Measurements from ENCODE around the gene IL16. TPM values are rescaled to one million over a fixed set of nuclear protein-coding genes. Genes with fewer than 3 reads are reported as not detected.
"Not testable (repeated sequence)": the region's sequence is repeated elsewhere in the genome, so short reads cannot be mapped to it uniquely, and the experiment has no call there.

The IL16 gene
- total RNA-seq, 1 experiment from 2014 or later, result not detected

DNA sequence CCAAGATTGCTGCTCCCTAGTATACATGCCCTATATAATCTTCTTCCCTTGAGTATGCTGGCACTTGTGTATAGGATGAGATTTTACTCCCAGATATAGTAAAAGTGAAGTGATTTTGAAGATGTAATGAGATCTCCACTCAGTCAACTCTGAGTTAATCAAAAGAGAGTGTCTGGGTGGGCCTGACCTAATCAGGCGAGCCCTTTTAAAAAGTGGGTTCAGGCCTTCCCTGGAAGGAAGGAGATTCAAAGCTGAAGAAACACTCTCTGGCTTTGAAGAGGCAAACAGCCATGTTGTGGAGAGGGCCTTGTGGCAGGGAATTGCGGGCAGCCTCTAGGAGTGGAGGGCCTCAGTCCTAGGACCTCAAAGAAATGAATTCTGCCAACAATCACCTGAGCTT, 132.8 kb downstream of the IL16 start:
- peaks cover 23% of the 10 kb centered on the region for H3K27me3 Mint-ChIP-seq (ENCODE audit: unreplicated experiment)
- no peak overlapping the region for H3K4me3 Mint-ChIP-seq (ENCODE audit: low read depth, unreplicated experiment)
- H3K9me3 Mint-ChIP-seq (ENCODE audit: low read depth, unreplicated experiment), result no peaks in the 10 kb centered on the region
- CTCF ChIA-PET, result no interaction called here
- peaks cover 3% of the 10 kb centered on the region for H3K36me3 Mint-ChIP-seq (ENCODE audit: insufficient read depth, unreplicated experiment)
- H3K27ac Mint-ChIP-seq (ENCODE audit: unreplicated experiment), result no peak overlapping the region
- no peak for DNase-seq
- TF ChIP-seq, protein P1, sequence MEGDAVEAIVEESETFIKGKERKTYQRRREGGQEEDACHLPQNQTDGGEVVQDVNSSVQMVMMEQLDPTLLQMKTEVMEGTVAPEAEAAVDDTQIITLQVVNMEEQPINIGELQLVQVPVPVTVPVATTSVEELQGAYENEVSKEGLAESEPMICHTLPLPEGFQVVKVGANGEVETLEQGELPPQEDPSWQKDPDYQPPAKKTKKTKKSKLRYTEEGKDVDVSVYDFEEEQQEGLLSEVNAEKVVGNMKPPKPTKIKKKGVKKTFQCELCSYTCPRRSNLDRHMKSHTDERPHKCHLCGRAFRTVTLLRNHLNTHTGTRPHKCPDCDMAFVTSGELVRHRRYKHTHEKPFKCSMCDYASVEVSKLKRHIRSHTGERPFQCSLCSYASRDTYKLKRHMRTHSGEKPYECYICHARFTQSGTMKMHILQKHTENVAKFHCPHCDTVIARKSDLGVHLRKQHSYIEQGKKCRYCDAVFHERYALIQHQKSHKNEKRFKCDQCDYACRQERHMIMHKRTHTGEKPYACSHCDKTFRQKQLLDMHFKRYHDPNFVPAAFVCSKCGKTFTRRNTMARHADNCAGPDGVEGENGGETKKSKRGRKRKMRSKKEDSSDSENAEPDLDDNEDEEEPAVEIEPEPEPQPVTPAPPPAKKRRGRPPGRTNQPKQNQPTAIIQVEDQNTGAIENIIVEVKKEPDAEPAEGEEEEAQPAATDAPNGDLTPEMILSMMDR (IDR thresholded peaks at IDR 0.05; ENCODE audit: unreplicated experiment), result no peak
- peaks cover 6% of the 10 kb centered on the region for H3K4me1 Mint-ChIP-seq (ENCODE audit: low read depth, unreplicated experiment)
- intact Hi-C loops (cut with micrococcal nuclease; ENCODE audit: unreplicated experiment), result no loop called here
- no TSS peak for BruUV-seq (replicated peaks)

DNA sequence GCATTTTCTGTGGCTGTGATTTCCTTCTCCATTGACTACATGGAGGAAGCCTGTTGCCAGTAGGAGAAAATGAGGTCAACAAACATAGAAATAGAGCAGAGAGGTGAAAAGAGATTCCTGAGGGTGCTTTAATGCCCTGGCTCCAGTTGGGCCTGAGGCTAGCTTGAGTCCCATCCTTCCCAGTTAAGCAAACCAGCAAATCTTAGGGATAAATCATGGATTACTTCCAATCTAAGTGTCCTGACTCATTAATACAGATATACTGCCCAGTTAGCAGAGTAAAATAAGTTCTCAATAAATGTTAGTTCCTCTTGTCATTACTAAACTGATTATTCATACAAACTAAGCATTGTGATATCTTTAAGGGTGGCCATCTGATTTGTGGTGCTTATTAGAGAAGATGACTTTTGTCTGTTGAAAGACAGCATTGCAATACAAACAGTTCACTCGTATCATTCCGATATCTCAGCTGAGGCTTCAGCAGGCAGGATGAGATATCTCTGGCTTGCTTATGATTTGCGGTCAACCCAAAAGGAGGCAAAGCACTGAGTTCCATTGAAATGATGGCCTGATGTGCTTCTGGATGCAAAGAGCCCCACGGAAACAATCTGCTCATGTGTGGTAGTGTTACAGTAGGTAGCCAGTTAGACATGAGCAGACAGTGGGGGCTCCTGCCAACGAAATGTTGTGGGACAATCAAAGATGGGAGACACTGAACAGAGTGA, 133.8 kb downstream of the IL16 start:
- Mint-ChIP-seq H3K4me3 (ENCODE audit: low read depth, unreplicated experiment) (no peak overlapping the region), H3K4me1 (ENCODE audit: low read depth, unreplicated experiment) (no peaks in the 10 kb centered on the region), H3K36me3 (ENCODE audit: insufficient read depth, unreplicated experiment) (no peaks in the 10 kb centered on the region), H3K27me3 (ENCODE audit: unreplicated experiment) (peaks cover 14% of the 10 kb centered on the region), H3K27ac (ENCODE audit: unreplicated experiment) (no peak overlapping the region), H3K9me3 (ENCODE audit: low read depth, unreplicated experiment) (no peaks in the 10 kb centered on the region)
- intact Hi-C loops (cut with micrococcal nuclease; ENCODE audit: unreplicated experiment), result no loop called here
- TF ChIP-seq, protein P1 (IDR thresholded peaks at IDR 0.05; ENCODE audit: unreplicated experiment), result no peak
- CTCF ChIA-PET, result no interaction called here
- BruUV-seq (replicated peaks), result no TSS peak
- no peak for DNase-seq

DNA sequence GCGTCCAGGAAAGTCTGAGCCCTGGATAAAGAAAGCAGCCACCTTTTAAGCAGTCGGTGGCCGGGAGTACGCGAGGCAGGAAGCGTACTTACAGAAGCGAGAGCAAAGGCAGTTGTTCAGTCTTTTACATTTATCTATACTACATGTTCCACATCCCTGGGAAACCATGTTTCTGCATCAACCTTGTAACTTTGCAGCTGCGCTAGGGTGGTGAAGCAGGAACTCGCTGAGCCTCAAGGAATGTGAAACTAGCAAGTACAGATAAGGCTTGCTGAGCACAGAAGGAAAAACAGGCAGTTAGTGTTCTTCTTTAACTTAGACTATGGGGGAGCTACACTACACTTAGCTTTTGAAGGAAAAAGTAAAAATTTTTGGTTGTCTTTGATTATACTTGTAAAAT, 134.5 kb downstream of the IL16 start:
- H3K27ac Mint-ChIP-seq (ENCODE audit: unreplicated experiment); CTCF ChIA-PET; intact Hi-C loops (cut with micrococcal nuclease; ENCODE audit: unreplicated experiment): not testable (repeated sequence)

DNA sequence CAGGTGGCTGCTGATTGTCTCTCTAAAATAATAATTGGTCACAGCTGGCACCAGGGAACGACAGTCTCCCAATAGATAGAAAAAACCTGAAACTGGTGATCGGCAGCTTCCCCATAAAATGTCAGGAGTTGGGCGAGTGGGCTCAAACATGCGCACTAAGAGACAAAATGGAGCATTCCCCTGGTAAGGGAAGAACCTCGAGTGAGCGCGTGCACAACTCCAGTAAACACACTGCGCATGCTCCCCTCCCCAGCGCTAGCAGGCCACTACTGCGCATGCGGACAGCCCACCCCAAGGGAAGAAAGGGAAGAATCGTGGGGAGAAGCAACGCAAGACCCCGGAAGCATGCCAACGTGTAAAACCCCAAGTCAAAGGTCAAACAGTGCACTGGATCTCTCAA, 134.9 kb downstream of the IL16 start:
- Mint-ChIP-seq H3K27me3 (ENCODE audit: unreplicated experiment) (peaks cover 14% of the 10 kb centered on the region), H3K9me3 (ENCODE audit: low read depth, unreplicated experiment) (no peaks in the 10 kb centered on the region), H3K27ac (ENCODE audit: unreplicated experiment) (no peak overlapping the region), H3K36me3 (ENCODE audit: insufficient read depth, unreplicated experiment) (no peaks in the 10 kb centered on the region), H3K4me3 (ENCODE audit: low read depth, unreplicated experiment) (no peak overlapping the region), H3K4me1 (ENCODE audit: low read depth, unreplicated experiment) (no peaks in the 10 kb centered on the region)
- DNase-seq, result no peak
- BruUV-seq (replicated peaks), result no TSS peak
- TF ChIP-seq, protein P1 (IDR thresholded peaks at IDR 0.05; ENCODE audit: unreplicated experiment), result no peak
- CTCF ChIA-PET, result no interaction called here
- intact Hi-C loops (cut with micrococcal nuclease; ENCODE audit: unreplicated experiment), result no loop called here

More for the DNA sequence above, 134.5 kb downstream of the IL16 start:
- not testable (repeated sequence) for DNase-seq; BruUV-seq (replicated peaks); H3K36me3 Mint-ChIP-seq (ENCODE audit: insufficient read depth, unreplicated experiment); H3K4me3 Mint-ChIP-seq (ENCODE audit: low read depth, unreplicated experiment); H3K9me3 Mint-ChIP-seq (ENCODE audit: low read depth, unreplicated experiment); H3K4me1 Mint-ChIP-seq (ENCODE audit: low read depth, unreplicated experiment)
- H3K27me3 Mint-ChIP-seq (ENCODE audit: unreplicated experiment), result peaks cover 14% of the 10 kb centered on the region

DNA sequence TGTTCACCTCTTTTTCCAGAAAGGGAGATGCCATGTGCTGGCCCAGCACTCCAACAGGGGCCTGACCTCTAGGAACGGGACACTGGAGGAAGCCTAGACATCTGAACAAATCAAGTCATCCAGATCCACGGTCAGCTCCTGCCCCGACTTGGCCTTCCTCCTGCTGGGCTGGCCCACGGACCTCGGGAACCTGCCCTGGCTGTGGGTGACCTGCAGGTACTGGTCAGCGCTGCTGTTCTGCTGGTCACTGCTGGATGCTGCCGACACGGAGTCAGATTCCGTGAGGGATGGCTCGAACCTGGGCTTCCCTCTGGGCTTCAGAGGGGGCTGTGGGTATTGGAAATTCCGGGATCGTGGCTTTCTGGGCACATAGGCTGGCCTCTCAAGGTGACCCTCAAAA, 135.6 kb downstream of the IL16 start:
- intact Hi-C loops (cut with micrococcal nuclease; ENCODE audit: unreplicated experiment), result no loop called here
- Mint-ChIP-seq H3K4me3 (ENCODE audit: low read depth, unreplicated experiment) (no peak overlapping the region), H3K4me1 (ENCODE audit: low read depth, unreplicated experiment) (no peaks in the 10 kb centered on the region), H3K27me3 (ENCODE audit: unreplicated experiment) (peaks cover 18% of the 10 kb centered on the region), H3K27ac (ENCODE audit: unreplicated experiment) (no peak overlapping the region), H3K36me3 (ENCODE audit: insufficient read depth, unreplicated experiment) (no peaks in the 10 kb centered on the region), H3K9me3 (ENCODE audit: low read depth, unreplicated experiment) (no peaks in the 10 kb centered on the region)
- CTCF ChIA-PET, result no interaction called here
- TF ChIP-seq, protein P1 (IDR thresholded peaks at IDR 0.05; ENCODE audit: unreplicated experiment), result no peak
- no TSS peak for BruUV-seq (replicated peaks)
- no peak for DNase-seq
